Measurements from ENCODE around the gene CTNNA3.

Gene CTNNA3

DNA sequence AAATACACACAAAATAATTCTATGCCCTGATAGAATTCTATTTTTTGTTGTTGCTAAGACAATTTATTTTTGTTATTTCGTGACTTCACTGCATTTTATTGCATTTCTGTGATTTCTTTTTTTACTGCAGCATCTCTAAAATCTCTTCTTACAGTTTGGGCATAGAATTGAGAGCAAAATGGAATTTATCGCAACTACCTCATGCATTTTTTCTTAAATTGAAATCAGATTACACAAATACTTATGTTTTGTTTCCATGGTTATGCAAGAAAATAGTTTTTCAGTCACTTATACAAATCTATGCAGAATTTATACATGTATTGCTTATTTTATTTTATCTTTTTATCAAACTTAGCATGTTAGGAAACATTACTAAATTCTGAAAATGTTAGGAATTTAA lies 1552.0 kb downstream of the CTNNA3 start:
- TF ChIP-seq, protein P1, sequence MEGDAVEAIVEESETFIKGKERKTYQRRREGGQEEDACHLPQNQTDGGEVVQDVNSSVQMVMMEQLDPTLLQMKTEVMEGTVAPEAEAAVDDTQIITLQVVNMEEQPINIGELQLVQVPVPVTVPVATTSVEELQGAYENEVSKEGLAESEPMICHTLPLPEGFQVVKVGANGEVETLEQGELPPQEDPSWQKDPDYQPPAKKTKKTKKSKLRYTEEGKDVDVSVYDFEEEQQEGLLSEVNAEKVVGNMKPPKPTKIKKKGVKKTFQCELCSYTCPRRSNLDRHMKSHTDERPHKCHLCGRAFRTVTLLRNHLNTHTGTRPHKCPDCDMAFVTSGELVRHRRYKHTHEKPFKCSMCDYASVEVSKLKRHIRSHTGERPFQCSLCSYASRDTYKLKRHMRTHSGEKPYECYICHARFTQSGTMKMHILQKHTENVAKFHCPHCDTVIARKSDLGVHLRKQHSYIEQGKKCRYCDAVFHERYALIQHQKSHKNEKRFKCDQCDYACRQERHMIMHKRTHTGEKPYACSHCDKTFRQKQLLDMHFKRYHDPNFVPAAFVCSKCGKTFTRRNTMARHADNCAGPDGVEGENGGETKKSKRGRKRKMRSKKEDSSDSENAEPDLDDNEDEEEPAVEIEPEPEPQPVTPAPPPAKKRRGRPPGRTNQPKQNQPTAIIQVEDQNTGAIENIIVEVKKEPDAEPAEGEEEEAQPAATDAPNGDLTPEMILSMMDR (IDR thresholded peaks at IDR 0.05; ENCODE audit: low read depth, low read length), result no peak
- no peak overlapping the region for H3K4me3 ChIP-seq (ENCODE audit: low read depth, low read length)

DNA sequence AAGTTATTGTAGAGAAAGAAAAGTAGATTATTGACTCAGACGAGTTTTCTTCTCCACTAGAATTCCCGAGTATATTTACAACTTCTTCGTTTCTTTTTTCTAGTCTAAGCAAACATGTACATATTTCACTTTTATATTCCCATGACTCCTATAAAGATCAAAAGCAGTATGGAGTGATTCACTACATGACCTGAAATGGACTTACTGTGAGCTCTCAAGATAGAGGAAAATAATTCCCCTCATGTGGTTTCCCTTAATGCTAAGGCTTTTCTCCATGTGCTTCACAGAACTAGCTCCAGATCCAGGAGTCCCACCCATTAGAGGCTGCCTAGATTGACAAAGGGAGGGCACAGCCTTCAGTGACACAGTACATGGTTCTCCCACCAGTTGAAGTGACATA lies 1593.2 kb downstream of the CTNNA3 start:
- H3K4me3 ChIP-seq (ENCODE audit: low read depth, low read length), result no peak overlapping the region
- TF ChIP-seq, protein P1 (IDR thresholded peaks at IDR 0.05; ENCODE audit: low read depth, low read length), result no peak

DNA sequence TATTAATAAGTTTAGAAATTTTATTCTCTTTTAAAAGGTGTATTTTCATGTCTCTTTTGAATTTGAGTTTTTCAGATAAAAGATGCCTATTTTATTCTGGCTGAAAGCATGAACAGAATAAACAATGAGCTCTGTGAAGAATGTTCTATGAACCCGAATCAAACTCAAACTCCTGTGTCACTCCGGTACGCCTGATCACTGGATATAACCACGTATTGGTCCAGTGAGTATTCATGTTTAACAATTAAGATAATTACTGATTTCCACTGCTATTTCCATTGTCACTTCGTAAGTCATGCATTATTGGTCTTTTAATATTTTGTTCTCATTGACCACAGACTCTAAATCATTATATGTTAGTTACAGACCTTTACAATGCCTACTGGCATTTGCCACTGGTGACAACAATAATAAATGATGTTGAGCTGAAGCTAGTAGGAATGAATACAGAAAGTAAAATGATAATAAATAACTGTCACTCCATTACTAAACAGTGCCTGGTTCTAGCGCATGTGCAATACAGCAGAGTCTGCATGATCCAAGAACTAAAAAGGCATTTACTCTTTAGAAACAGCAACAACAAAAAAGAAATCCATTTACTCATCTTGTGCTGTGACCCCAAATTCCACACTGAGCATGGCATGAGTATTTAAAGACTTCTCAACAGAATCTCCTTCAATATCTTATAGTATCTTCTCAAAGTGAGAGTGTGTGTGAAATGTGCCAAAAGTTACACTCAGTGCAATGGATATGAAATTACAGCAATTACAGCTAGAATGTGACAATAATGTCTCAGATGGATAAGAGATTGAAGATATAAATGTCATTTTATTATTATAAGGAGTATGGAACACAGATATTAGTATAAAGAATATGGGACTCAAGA lies 1597.2 kb downstream of the CTNNA3 start:
- TF ChIP-seq, protein P1 (IDR thresholded peaks at IDR 0.05; ENCODE audit: low read depth, low read length), result no peak

DNA sequence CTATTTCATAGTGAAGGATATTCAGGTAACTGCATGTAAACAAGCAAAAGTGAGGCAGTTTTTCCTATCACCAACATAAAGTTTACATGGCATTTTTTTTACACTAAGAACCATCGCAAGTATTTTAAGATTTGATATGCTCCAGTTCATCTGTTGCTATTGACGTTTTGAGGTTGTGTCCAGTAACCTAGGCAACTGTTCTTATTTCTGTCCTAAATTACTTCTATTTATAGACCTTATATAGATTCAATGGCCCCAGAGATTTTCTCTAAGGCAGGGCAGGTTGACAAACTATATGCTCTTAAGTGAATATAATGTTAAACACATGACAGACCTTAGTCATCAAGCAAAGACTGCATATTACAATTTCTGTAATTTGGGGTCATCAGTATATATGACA lies 1600.4 kb downstream of the CTNNA3 start:
- H3K4me3 ChIP-seq (ENCODE audit: low read depth, low read length), result no peak overlapping the region
- TF ChIP-seq, protein P1 (IDR thresholded peaks at IDR 0.05; ENCODE audit: low read depth, low read length), result no peak

More for the DNA sequence above, 1597.2 kb downstream of the CTNNA3 start:
- no peak overlapping the region for H3K4me3 ChIP-seq (ENCODE audit: low read depth, low read length)

DNA sequence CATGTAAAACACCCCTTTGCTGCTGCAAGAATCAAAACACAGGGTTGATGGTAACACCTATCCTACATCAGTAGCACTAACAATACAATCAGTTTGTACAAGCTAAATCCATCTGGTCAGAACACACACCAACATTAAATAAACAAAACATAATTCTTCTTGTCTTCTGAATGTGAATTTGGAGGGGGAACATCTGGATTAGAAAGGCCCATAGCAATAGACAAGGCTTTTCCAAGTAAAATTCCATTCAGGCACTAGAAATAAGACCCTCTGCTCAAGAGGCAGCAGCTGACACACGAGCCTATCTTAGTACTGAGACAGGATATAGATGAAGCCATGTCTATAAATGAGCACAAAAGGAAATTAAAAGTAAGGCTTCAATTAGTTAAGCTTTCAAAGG lies 1610.1 kb downstream of the CTNNA3 start:
- no peak overlapping the region for H3K4me3 ChIP-seq (ENCODE audit: low read depth, low read length)
- TF ChIP-seq, protein P1 (IDR thresholded peaks at IDR 0.05; ENCODE audit: low read depth, low read length), result no peak

DNA sequence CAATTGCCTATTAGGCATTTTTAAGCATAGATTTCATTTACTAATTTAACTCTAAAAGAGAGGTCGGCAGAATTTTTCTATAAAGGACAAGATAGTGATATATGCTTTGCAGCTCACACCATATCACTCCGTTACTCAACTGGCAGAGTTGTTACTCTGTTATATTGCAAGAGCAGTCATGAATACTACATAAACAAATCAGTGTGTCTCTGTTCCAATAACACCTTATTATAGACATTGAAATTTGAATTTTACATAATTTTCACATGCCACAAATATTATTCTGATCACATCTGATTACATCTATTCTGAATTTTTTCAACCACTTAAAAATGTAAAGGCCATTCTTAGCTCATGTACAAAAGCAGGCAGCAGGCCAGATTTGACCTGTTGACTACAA lies 1624.1 kb downstream of the CTNNA3 start:
- no peak overlapping the region for H3K4me3 ChIP-seq (ENCODE audit: low read depth, low read length)
- TF ChIP-seq, protein P1 (IDR thresholded peaks at IDR 0.05; ENCODE audit: low read depth, low read length), result no peak

DNA sequence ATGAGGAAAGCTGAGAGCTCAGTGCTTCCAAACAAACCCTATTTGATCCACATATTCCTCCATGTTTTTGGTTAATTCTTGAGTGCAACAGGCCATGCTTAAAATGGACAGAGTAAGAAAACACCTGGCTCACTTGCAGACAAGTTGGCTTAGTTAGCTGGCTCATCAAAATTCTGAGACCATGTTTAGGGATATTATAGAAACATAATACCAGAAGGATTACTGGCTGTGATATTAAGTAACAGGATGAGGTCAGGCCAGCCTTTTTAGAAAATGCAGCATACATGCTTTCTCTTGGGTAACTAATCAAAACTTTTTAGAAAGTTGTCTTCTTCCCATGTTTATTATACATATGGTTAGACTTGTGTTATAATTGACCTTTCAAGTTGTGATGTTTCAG lies 1637.4 kb downstream of the CTNNA3 start:
- TF ChIP-seq, protein P1 (IDR thresholded peaks at IDR 0.05; ENCODE audit: low read depth, low read length), result no peak
- no peak overlapping the region for H3K4me3 ChIP-seq (ENCODE audit: low read depth, low read length)
